Muscle of leg (tissue), 11 donors: ENCODE data around the gene SEPTIN2. TPM values are rescaled to one million over a fixed set of nuclear protein-coding genes. Genes with fewer than 3 reads are reported as not detected.
A peak's percentile ranks its signal among the peaks of the same experiment; 100 is the strongest.

Source experiments
- DNase-seq: peaks from one replicate; pipeline ENCODE4 v3.0.0; 2013
- H3K27ac ChIP-seq: one replicate; pipeline ENCODE4 v1.5.1; 2013; ENCODE audit warnings: mild to moderate bottlenecking, low read length, control low read depth
- H3K27me3 ChIP-seq: one replicate; pipeline ENCODE4 v1.6.1; 2013; ENCODE audit warnings: low read length; ENCODE audit not compliant: control insufficient read depth, insufficient read depth
- H3K36me3 ChIP-seq: one replicate; pipeline ENCODE4 v1.6.1; 2013; ENCODE audit warnings: low read length; ENCODE audit not compliant: control insufficient read depth, insufficient read depth
- H3K4me1 ChIP-seq: one replicate; pipeline ENCODE4 v1.6.1; 2013; ENCODE audit warnings: low read length; ENCODE audit not compliant: control insufficient read depth, insufficient read depth
- H3K4me3 ChIP-seq: one replicate; pipeline ENCODE4 v1.5.1; 2013; ENCODE audit warnings: low read length, control low read depth
- H3K9me3 ChIP-seq: replicated peaks from 2 replicates; pipeline ENCODE4 v1.6.1; 2013; ENCODE audit warnings: low read depth, low read length; ENCODE audit not compliant: control insufficient read depth
- WGBS: methylation state at CpG from one replicate; pipeline ENCODE4 v1.1.5; 2013; ENCODE audit warnings: missing lambda C conversion rate; ENCODE audit not compliant: insufficient coverage; 5-methylcytosine and 5-hydroxymethylcytosine counted together
- polyA plus RNA-seq, 8 donors: library from polyadenylated mRNA; unstranded; fragments of 120-200 nt; gene quantifications; one replicate each; pipeline versions ENCODE4 v1.2.1 to v1.2.3, GENCODE V29; 2013; ENCODE audit warnings: inconsistent platforms in 1 of 8, low replicate concordance in 1 of 8; ENCODE audit not compliant: insufficient read length in 8 of 8, insufficient read depth in 1 of 8
- total RNA-seq: library from RNA; stranded (reverse); fragments of 120-200 nt; gene quantifications from one replicate; pipeline ENCODE4 v1.2.4, GENCODE V29; 2013

The SEPTIN2 gene
- total and polyA plus RNA-seq, 9 donors: 248 to 446 (median 275) TPM

DNA sequence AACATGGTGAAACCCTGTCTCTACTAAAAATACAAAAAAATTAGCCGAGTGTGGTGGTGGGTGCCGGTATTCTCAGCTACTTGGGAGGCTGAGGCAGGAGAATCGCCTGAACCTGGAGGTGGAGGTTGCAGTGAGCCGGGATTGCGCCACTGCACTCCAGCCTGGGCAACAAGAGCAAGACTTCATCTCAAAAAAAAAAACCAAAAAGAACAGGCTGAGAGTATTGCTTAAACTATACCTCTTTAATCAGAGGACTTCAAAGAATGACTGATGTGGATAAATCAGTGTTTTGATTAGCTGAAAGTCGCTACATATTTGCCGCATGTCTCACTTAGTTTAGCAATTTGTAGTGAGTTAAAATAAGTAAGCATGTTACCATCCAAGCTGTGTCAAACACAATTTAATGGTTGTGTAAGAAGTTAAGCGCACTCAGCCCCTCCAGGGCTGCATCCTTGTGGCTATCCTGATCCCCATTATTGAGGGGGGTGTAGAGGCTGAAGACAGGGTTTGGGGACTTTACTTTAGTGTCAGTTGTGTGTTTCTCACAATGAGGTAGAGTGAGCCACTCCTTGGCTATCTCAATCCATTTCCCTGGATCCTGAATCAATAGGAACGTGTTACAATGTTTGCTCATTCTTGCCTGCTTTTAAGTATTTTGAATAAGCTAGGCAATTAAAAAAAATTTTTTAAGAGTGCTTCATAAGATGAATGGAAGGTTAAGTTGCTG, 29.4 kb downstream of the SEPTIN2 start:
- Histone ChIP-seq H3K9me3 (no peaks in the 10 kb centered on the region), H3K36me3 (peaks cover 87% of the 10 kb centered on the region), H3K27ac (no peak overlapping the region), H3K4me3 (no peak overlapping the region), H3K27me3 (no peaks in the 10 kb centered on the region), H3K4me1 (no peaks in the 10 kb centered on the region)
- no peak for DNase-seq
- 100% methylated on average over 1 of the region's 9 CpGs for WGBS

DNA sequence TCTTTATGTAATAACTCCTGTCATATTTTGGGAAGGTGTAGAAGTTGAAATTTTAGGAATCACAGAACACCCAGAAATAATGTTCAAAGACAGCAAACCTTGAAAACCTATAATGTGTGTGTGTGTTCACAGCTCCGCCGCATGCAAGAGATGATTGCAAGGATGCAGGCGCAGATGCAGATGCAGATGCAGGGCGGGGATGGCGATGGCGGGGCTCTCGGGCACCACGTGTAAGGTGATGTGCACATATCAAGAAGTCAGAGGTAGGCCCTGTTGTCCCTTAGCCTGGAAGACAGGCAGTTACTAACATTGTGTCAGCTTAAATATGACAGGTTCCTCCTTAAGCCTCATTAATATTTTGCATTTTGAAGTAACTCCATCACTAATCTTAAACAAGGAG, 34.2 kb downstream of the SEPTIN2 start:
- H3K9me3 ChIP-seq: no peaks in the 10 kb centered on the region
- no peak overlapping the region for H3K27ac ChIP-seq
- peaks cover 68% of the 10 kb centered on the region for H3K36me3 ChIP-seq
- peaks cover 4% of the 10 kb centered on the region for H3K4me1 ChIP-seq
- H3K4me3 ChIP-seq: no peak overlapping the region
- no peaks in the 10 kb centered on the region for H3K27me3 ChIP-seq
- 89% methylated on average over 8 of the region's 8 CpGs for WGBS
- DNase-seq: no peak

GRCh38 chr2:241350530-241350877, 34.8 kb downstream of the SEPTIN2 start:
- H3K9me3 ChIP-seq: no peaks in the 10 kb centered on the region
- no peak overlapping the region for H3K27ac ChIP-seq
- peaks cover 66% of the 10 kb centered on the region for H3K36me3 ChIP-seq
- peaks cover 8% of the 10 kb centered on the region for H3K4me1 ChIP-seq
- 100% methylated on average over 2 of the region's 2 CpGs for WGBS
- no peaks in the 10 kb centered on the region for H3K27me3 ChIP-seq
- DNase-seq: no peak
- no peak overlapping the region for H3K4me3 ChIP-seq

DNA sequence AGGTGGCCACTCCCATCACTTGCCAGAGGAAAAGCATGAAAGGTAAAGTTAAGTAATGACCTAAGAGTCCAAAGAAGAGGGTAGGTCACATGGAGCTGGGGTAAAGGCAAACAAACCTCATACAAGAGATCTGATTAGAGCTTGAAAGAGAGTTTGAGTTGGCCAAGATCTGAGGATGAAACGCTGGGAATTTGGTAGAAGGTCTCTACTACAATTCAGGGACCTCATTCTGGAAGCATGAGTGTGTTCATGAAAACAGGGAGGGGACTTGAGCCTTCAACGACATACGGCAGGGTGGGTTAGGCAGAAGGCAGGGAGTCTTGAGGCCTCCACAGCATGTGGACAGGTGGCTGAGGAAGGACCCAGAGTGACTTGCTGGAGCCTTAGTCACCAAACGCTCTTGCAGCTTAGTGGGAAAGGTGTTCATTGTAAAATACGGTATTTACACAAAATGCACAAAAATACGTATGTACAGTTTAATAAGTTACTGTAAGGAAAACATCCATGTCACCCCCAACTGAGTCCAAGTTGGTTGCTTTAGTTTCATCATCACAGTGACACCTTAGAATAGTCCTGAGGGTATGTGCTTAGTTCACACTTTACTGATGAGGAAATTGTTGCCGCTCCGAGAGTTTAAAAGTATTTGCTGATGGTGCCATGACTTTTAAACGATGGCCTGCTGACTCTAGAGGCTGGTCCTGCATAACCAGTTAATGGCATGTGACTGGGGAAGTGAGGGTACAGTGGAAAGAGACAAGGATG, 35.3 kb downstream of the SEPTIN2 start:
- no peak overlapping the region for H3K4me3 ChIP-seq
- WGBS: 84% methylated on average over 4 of the region's 9 CpGs
- H3K4me1 ChIP-seq: peaks cover 8% of the 10 kb centered on the region
- DNase-seq: no peak
- H3K9me3 ChIP-seq: no peaks in the 10 kb centered on the region
- H3K36me3 ChIP-seq: peaks cover 62% of the 10 kb centered on the region
- no peaks in the 10 kb centered on the region for H3K27me3 ChIP-seq
- no peak overlapping the region for H3K27ac ChIP-seq

GRCh38 chr2:241351640-241352031, 35.9 kb downstream of the SEPTIN2 start:
- no peak overlapping the region for H3K27ac ChIP-seq
- WGBS: no CpG with 5 or more reads among the region's 3 CpGs
- no peaks in the 10 kb centered on the region for H3K9me3 ChIP-seq
- H3K4me1 ChIP-seq: peaks cover 9% of the 10 kb centered on the region
- no peaks in the 10 kb centered on the region for H3K27me3 ChIP-seq
- H3K36me3 ChIP-seq: peaks cover 57% of the 10 kb centered on the region
- H3K4me3 ChIP-seq: no peak overlapping the region
- no peak for DNase-seq

DNA sequence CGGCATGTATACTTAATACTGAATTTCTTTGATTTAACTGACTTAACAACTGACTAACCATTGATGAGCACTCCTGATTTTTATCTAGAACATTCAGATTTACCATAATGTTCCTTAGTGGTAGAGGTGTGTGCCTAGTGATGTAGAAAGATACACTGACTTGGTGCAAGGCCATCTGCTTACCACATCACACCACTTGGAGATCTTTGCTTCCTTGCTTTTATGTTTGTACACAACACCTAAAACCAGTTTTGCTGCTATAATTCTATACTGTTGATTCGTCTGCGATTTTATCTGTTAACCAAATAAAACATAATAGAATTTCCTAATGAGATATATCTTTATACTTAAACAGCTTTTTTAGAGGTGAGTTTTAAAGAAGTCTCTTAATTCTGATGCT, 36.5 kb downstream of the SEPTIN2 start:
- Histone ChIP-seq H3K36me3 (peaks cover 51% of the 10 kb centered on the region), H3K27me3 (no peaks in the 10 kb centered on the region), H3K9me3 (no peaks in the 10 kb centered on the region), H3K27ac (no peak overlapping the region), H3K4me3 (no peak overlapping the region), H3K4me1 (peaks cover 12% of the 10 kb centered on the region)
- no CpG with 5 or more reads among the region's 3 CpGs for WGBS
- no peak for DNase-seq

GRCh38 chr2:241354668-241355658, 39.2 kb downstream of the SEPTIN2 start:
- H3K4me1 ChIP-seq: peaks cover 12% of the 10 kb centered on the region
- peak overlapping the region; percentile 82 for H3K27ac ChIP-seq
- no peaks in the 10 kb centered on the region for H3K9me3 ChIP-seq
- H3K27me3 ChIP-seq: no peaks in the 10 kb centered on the region
- WGBS: 30% methylated on average over 19 of the region's 40 CpGs
- peak overlapping the region; percentile 34 for H3K4me3 ChIP-seq
- peaks cover 30% of the 10 kb centered on the region for H3K36me3 ChIP-seq
- peak; percentile 70 for DNase-seq

DNA sequence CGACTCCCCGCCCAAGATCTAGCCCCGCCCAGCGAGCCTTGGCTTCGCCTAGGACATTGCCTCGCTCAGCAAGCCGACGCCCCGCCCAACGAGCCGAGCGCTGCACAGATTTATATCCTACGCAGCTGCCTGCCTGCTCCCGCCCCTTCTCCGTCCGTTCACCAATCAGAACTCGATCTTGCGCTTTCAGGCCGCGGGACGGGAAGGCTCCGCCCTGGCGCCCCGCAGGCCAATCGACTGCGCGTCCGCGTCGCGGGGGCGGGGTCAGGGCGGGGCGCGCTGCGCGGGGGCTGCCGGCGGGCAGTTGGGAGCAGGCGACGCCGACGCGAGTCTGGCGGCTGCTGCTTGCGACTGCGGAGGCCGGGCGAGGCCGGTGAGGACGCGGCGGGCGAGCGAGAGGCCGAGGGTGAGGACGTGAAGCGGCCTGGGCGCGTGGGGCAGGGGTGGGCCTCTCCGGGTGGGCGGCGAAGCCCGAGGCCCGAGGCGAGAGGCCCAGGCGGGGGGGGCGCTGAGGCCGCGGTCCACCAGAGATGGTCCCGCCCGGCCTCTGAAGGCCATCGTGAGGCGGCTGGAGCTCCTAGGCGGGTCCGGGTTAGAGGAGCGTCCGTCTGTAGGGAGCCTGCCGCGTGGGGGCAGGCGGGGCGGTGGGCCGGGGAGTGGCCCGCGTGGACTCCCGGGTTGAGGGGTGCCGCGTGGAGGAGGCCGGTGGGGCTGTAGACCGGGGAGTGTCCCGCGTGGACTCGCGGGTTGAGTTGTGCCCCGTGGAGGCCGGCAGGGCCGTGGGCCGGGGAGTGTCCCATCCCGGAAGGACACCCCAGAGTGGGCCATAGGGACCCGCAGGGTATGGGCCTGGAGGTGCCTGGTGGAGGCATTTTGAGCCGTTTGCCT, 40.5 kb downstream of the SEPTIN2 start, which contains the start of gene FARP2:
TSS of gene FARP2 (plus strand) at position 303 of the 888 bp plus-strand sequence. CDS start 16,823 bp downstream, outside the sequence.
- under 1% methylated on average over 99 of the region's 101 CpGs for WGBS
- Histone ChIP-seq H3K9me3 (no peaks in the 10 kb centered on the region), H3K4me1 (peaks cover 12% of the 10 kb centered on the region), H3K27me3 (no peaks in the 10 kb centered on the region), H3K4me3 (peak within 1 kb of the TSS; percentile 78), H3K36me3 (peaks cover 20% of the 10 kb centered on the region), H3K27ac (peak within 1 kb of the TSS; percentile 89)
- peak; percentile 99 for DNase-seq

DNA sequence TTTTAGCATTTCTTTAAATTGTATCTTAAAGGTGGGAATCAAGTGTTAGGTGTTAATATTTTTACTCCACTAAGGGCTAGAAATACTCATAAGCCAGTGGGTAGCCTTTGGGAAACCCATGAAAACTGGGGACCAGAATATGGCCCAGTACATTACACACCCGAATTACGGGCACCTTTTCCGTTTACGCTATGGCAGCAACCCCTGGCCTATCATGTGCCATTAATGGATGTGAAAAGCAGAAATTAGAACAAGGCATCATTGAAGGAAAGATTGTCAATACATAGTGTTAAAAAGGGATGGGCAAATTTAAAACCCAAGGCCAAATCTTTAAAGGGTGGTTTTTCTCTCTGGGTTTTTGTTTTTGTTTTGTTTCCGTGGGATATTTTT, 41.1 kb downstream of the SEPTIN2 start:
- Histone ChIP-seq H3K4me1 (peaks cover 12% of the 10 kb centered on the region), H3K9me3 (no peaks in the 10 kb centered on the region), H3K36me3 (peaks cover 16% of the 10 kb centered on the region), H3K4me3 (peak overlapping the region; percentile 78), H3K27me3 (no peaks in the 10 kb centered on the region), H3K27ac (peak overlapping the region; percentile 76)
- WGBS: 4% methylated on average over 3 of the region's 5 CpGs
- DNase-seq: peak; percentile 16
